Measurements from ENCODE around the gene VCPKMT. TPM values are rescaled to one million over a fixed set of nuclear protein-coding genes. Genes with fewer than 3 reads are reported as not detected.

VCPKMT gene
- total RNA-seq, 2 experiments from 2014 or later = 12.6 to 13.3 TPM

DNA sequence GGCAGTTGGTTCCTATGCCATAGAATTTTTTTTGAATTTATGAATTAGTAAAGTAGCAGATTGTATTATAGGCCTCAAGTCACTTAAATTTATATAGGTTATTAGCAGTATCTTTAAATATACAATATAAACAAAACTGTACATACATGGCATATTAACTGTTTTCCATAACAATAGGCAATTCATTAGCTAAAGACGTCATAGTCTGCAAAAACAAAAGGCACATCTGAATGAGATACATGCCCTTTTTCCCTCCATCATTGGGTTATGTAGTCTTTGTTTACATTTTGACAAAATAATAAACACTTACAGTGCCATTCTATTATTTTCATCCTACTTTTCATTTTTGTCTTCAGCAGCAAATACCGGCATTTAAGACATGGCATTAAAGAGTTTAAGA lies 1.1 kb upstream of the VCPKMT start:
- DNase-seq (ENCODE audit: low spot score) = no peak
- H3K4me3 ChIP-seq (ENCODE audit: low read depth, low read length, poor library complexity, severe bottlenecking) = no peak overlapping the region
- peaks cover 37% of the 10 kb centered on the region for H3K79me2 ChIP-seq (ENCODE audit: insufficient read depth, low read depth, low read length)
- peaks cover 28% of the 10 kb centered on the region for H3K36me3 ChIP-seq (ENCODE audit: insufficient read depth, low read length)
- intact Hi-C loops (cut with micrococcal nuclease; ENCODE audit: unreplicated experiment) = loop anchor here (2.0 to 5.0 kb wide), 2 partner anchors 113 to 350 kb away; partner anchors contain the start of genes KLHDC2 and SOS2
- no TSS peak for BruUV-seq (replicated peaks)
- CTCF ChIA-PET (ENCODE audit: unreplicated experiment) = no interaction called here
- H3K4me1 ChIP-seq (ENCODE audit: insufficient read depth, low read length, poor library complexity, severe bottlenecking) = peaks cover 36% of the 10 kb centered on the region
- TF ChIP-seq EZH2phosphoT487 (IDR thresholded peaks at IDR 0.05; ENCODE audit: borderline replicate concordance, low read depth, low read length) = no peak
- TF ChIP-seq, protein P1, sequence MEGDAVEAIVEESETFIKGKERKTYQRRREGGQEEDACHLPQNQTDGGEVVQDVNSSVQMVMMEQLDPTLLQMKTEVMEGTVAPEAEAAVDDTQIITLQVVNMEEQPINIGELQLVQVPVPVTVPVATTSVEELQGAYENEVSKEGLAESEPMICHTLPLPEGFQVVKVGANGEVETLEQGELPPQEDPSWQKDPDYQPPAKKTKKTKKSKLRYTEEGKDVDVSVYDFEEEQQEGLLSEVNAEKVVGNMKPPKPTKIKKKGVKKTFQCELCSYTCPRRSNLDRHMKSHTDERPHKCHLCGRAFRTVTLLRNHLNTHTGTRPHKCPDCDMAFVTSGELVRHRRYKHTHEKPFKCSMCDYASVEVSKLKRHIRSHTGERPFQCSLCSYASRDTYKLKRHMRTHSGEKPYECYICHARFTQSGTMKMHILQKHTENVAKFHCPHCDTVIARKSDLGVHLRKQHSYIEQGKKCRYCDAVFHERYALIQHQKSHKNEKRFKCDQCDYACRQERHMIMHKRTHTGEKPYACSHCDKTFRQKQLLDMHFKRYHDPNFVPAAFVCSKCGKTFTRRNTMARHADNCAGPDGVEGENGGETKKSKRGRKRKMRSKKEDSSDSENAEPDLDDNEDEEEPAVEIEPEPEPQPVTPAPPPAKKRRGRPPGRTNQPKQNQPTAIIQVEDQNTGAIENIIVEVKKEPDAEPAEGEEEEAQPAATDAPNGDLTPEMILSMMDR (conservative IDR thresholded peaks at IDR 0.05; ENCODE audit: low read length) = no peak
- H3K9me3 ChIP-seq (ENCODE audit: low read length) = no peaks in the 10 kb centered on the region
- POLR2A ChIA-PET = interaction anchor here (0.6 to 2.4 kb wide), 8 partner anchors 10 to 300 kb away, joined by 3 to 18 read pairs (median 6); partner anchors contain the start of genes DMAC2L, L2HGDH and NEMF
- H3K9me2 ChIP-seq (ENCODE audit: insufficient read depth, low read length) = no peaks in the 10 kb centered on the region
- peak overlapping the region; percentile 92; the same call in 1 of the 2 replicates for H2AFZ ChIP-seq (ENCODE audit: low read length)
- peaks cover 7% of the 10 kb centered on the region; the same call in 1 of the 2 replicates for H4K20me1 ChIP-seq (ENCODE audit: insufficient read depth, low read length)
- no peak overlapping the region for H3K4me2 ChIP-seq (ENCODE audit: low read length)
- H3K27ac ChIP-seq (ENCODE audit: low read depth, low read length, poor library complexity, severe bottlenecking) = no peak overlapping the region

DNA sequence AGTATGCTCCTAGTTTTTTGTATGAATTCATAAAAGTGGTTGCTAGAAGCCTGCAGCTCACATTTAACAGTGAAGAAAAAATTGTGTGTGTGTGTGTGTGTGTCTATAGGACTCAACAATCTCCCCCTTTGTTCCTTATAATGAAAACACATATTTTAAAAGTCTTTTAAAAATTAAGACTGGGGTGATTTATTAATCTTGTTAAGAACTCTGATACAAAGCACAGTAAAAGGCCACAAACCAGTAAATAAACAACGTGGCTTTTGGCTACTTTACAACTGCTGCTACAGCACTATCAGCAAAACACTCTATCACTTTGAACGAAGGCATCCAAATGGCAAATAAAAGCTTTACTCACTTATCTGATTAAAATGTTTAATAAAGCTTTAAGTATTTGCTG lies 594 bp upstream of the VCPKMT start:
- POLR2A ChIA-PET = interaction anchor here (0.7 to 2.4 kb wide), 11 partner anchors 11 to 268 kb away, joined by 3 to 18 read pairs (median 4); partner anchors contain the start of genes ARF6, DMAC2L, L2HGDH and NEMF
- CTCF ChIA-PET (ENCODE audit: unreplicated experiment) = interaction anchor here (0.7 to 1.0 kb wide), 3 partner anchors 254 to 265 kb away, joined by 3 to 6 read pairs (median 4); partner anchors contain the start of gene NEMF
- DNase-seq (ENCODE audit: low spot score) = no peak
- H3K27ac ChIP-seq (ENCODE audit: low read depth, low read length, poor library complexity, severe bottlenecking) = peak overlapping the region; percentile 65
- no peaks in the 10 kb centered on the region for H3K9me2 ChIP-seq (ENCODE audit: insufficient read depth, low read length)
- H3K4me1 ChIP-seq (ENCODE audit: insufficient read depth, low read length, poor library complexity, severe bottlenecking) = peaks cover 36% of the 10 kb centered on the region
- peak overlapping the region; percentile 74 for H3K4me2 ChIP-seq (ENCODE audit: low read length)
- TF ChIP-seq, protein P1 (conservative IDR thresholded peaks at IDR 0.05; ENCODE audit: low read length) = no peak
- no peak for TF ChIP-seq EZH2phosphoT487 (IDR thresholded peaks at IDR 0.05; ENCODE audit: borderline replicate concordance, low read depth, low read length)
- peaks cover 7% of the 10 kb centered on the region; the same call in 1 of the 2 replicates for H4K20me1 ChIP-seq (ENCODE audit: insufficient read depth, low read length)
- peak overlapping the region; percentile 78 for H3K4me3 ChIP-seq (ENCODE audit: low read depth, low read length, poor library complexity, severe bottlenecking)
- peak overlapping the region; percentile 92 for H2AFZ ChIP-seq (ENCODE audit: low read length)
- intact Hi-C loops (cut with micrococcal nuclease; ENCODE audit: unreplicated experiment) = loop anchor here (1.0 to 5.0 kb wide), 3 partner anchors 114 to 415 kb away; partner anchors contain the start of genes KLHDC2, MAP4K5 and SOS2
- no peaks in the 10 kb centered on the region for H3K9me3 ChIP-seq (ENCODE audit: low read length)
- H3K79me2 ChIP-seq (ENCODE audit: insufficient read depth, low read depth, low read length) = peaks cover 41% of the 10 kb centered on the region
- H3K36me3 ChIP-seq (ENCODE audit: insufficient read depth, low read length) = peaks cover 33% of the 10 kb centered on the region
- BruUV-seq (replicated peaks) = TSS peak; percentile 100

Measured in OCI-LY7 (cell line).